ENCODE measurements around the gene GJB2.

GRCh38 chr13:20193162-20193906 is 596 bp upstream of the GJB2 start:
- no peak for TF ChIP-seq CTCF (IDR thresholded peaks at IDR 0.05)
- no peak for TF ChIP-seq POLR2A (IDR thresholded peaks at IDR 0.05)

Data from esophagus squamous epithelium (tissue), 4 donors.